ENCODE data around the gene RRAS. TPM values are rescaled to one million over a fixed set of nuclear protein-coding genes. Genes with fewer than 3 reads are reported as not detected.
A peak's percentile ranks its signal among the peaks of the same experiment; 100 is the strongest.

RRAS gene
- total RNA-seq, 1 experiment from 2014 or later: 55.9 TPM

DNA sequence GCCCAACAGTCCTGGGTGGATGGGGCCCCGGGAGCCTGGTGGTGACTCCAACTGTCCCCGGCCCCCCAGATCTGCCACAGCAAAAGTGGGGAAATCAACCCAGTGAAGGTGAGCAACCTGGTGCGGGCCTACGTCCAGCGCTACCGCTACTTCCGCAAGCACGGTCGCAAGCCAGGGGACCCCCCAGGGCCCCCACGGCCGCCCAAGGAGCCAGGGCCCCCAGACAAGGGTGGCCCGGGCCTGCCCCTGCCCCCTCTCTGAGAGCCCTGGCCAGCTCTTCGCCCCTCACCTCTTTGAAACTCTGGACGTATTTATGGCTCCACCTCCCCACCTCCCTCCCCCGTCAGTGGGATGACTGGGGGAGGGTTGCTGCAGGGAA lies 18.2 kb upstream of the RRAS start:
- BruUV-seq (replicated peaks): TSS peak; percentile 32
- Histone ChIP-seq H3K4me2 (ENCODE audit: low read length) (no peak overlapping the region), H4K20me1 (ENCODE audit: insufficient read depth) (no peaks in the 10 kb centered on the region), H3K27me3 (ENCODE audit: insufficient read depth, low read length) (no peaks in the 10 kb centered on the region), H3K79me2 (ENCODE audit: insufficient read depth, low read length) (peaks cover 9% of the 10 kb centered on the region; the same call in 1 of the 2 replicates), H2AFZ (ENCODE audit: low read depth, low read length, poor library complexity, severe bottlenecking) (no peak overlapping the region), H3K4me3 (replicated peaks in 1 of 2; ENCODE audit: low read depth in 1 of 2, low read length in 2 of 2) (no peak overlapping the region), H3K4me1 (ENCODE audit: control insufficient read depth in 1 of 2, insufficient read depth in 2 of 2, low read length in 2 of 2) (no peaks in the 10 kb centered on the region), H3K27ac (ENCODE audit: low read depth, low read length) (no peak overlapping the region), H3K9me3 (ENCODE audit: control insufficient read depth in 1 of 2, insufficient read depth in 1 of 2, low read depth in 1 of 2, low read length in 2 of 2) (no peaks in the 10 kb centered on the region), H3K9ac (ENCODE audit: low read length) (no peak overlapping the region), H3K9me2 (ENCODE audit: insufficient read depth) (no peaks in the 10 kb centered on the region), H3K36me3 (ENCODE audit: control insufficient read depth in 1 of 2, insufficient read depth in 2 of 2, low read length in 2 of 2) (peaks cover 25 to 70% of the 10 kb centered on the region in 2 experiments; a peak in 3 of 4 replicates)
- POLR2A ChIA-PET: interaction anchor here (0.9 to 2.8 kb wide), 2 partner anchors 9 to 18 kb away, joined by 3 to 8 read pairs; partner anchors contain the start of gene RRAS
- TF ChIP-seq POLR2AphosphoS5 (IDR thresholded peaks at IDR 0.05; ENCODE audit: low read depth, low read length) (no peak), YY1 (IDR thresholded peaks at IDR 0.05; ENCODE audit: extremely low read depth, insufficient replicate concordance, low read depth, low read length) (no peak), SP1 (IDR thresholded peaks at IDR 0.05; ENCODE audit: low read depth) (no peak), JUND (IDR thresholded peaks at IDR 0.05) (no peak), EZH2phosphoT487 (IDR thresholded peaks at IDR 0.05; ENCODE audit: borderline replicate concordance) (no peak), FOSL1 (IDR thresholded peaks at IDR 0.05; ENCODE audit: low read depth) (no peak), RAD21 (IDR thresholded peaks at IDR 0.05; ENCODE audit: low read depth) (no peak), TCF7L2 (IDR thresholded peaks at IDR 0.05; ENCODE audit: borderline replicate concordance, extremely low read depth, insufficient read depth, insufficient read length) (no peak)
- no peak for DNase-seq (ENCODE audit: low read depth, low spot score)
- CTCF ChIA-PET: no interaction called here
- RAD21 ChIA-PET (ENCODE audit: low non-redundant PET in 1 of 2, low total read pairs in 2 of 2, uncharacterized antibody in 2 of 2, unreplicated experiment in 2 of 2): no interaction called here
- intact Hi-C loops (cut with micrococcal nuclease): no loop called here
- no peak for ATAC-seq

DNA sequence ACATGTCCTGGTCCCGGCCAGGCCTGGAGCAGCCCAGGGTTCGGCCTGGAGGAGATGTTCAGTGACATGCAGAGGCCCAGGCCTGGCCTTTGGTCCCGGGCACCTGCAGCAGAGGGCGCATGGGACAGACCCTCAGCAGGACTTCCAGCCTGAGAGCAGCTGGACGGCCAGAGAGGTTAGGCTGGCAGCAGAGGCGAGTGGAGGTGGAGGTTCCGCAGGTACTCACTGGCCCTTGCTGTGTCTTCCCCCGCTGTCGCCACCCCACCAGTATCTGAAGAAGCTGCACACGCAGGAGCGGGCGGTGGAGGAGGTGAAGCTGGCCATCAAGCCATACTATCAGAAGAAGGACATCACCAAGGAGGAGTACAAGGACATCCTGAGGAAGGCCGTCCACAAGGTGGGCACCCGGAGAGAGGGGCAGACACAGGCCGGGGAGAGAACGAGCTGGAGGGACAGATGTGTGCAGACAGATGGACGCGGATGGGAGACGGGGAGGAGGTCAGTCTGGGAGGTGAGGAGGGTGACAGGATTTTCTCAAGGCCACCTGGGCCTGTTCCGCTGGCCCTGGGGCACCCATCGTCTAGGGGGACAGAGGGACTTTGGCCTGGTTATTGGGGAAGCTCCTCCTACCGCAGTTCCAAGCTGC lies 17.7 kb upstream of the RRAS start:
- H3K4me3 ChIP-seq (replicated peaks in 1 of 2; ENCODE audit: low read depth in 1 of 2, low read length in 2 of 2): no peak overlapping the region
- no peaks in the 10 kb centered on the region for H3K9me2 ChIP-seq (ENCODE audit: insufficient read depth)
- ChIA-PET CTCF (no interaction called here), RAD21 (ENCODE audit: low non-redundant PET in 1 of 2, low total read pairs in 2 of 2, uncharacterized antibody in 2 of 2, unreplicated experiment in 2 of 2) (no interaction called here), POLR2A (interaction anchor here (0.9 to 2.8 kb wide), 3 partner anchors 8 to 17 kb away, joined by 3 to 8 read pairs (median 4); partner anchors contain the start of genes RRAS and SCAF1)
- H3K79me2 ChIP-seq (ENCODE audit: insufficient read depth, low read length): peaks cover 9% of the 10 kb centered on the region; the same call in 1 of the 2 replicates
- no peak overlapping the region for H3K27ac ChIP-seq (ENCODE audit: low read depth, low read length)
- H3K27me3 ChIP-seq (ENCODE audit: insufficient read depth, low read length): no peaks in the 10 kb centered on the region
- H3K36me3 ChIP-seq (ENCODE audit: control insufficient read depth in 1 of 2, insufficient read depth in 2 of 2, low read length in 2 of 2): peaks cover 29 to 65% of the 10 kb centered on the region in 2 experiments; a peak in 3 of 4 replicates
- ATAC-seq: no peak
- DNase-seq (ENCODE audit: low read depth, low spot score): no peak
- H4K20me1 ChIP-seq (ENCODE audit: insufficient read depth): no peaks in the 10 kb centered on the region
- H3K9ac ChIP-seq (ENCODE audit: low read length): no peak overlapping the region
- TF ChIP-seq, protein P1, sequence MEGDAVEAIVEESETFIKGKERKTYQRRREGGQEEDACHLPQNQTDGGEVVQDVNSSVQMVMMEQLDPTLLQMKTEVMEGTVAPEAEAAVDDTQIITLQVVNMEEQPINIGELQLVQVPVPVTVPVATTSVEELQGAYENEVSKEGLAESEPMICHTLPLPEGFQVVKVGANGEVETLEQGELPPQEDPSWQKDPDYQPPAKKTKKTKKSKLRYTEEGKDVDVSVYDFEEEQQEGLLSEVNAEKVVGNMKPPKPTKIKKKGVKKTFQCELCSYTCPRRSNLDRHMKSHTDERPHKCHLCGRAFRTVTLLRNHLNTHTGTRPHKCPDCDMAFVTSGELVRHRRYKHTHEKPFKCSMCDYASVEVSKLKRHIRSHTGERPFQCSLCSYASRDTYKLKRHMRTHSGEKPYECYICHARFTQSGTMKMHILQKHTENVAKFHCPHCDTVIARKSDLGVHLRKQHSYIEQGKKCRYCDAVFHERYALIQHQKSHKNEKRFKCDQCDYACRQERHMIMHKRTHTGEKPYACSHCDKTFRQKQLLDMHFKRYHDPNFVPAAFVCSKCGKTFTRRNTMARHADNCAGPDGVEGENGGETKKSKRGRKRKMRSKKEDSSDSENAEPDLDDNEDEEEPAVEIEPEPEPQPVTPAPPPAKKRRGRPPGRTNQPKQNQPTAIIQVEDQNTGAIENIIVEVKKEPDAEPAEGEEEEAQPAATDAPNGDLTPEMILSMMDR (IDR thresholded peaks at IDR 0.05 in 2 of 3, conservative IDR thresholded peaks at IDR 0.05 in 1 of 3; ENCODE audit: borderline replicate concordance in 1 of 3, insufficient read depth in 1 of 3, low read depth in 2 of 3, low read length in 2 of 3): no peak
- no peak for TF ChIP-seq EGR1 (IDR thresholded peaks at IDR 0.05; ENCODE audit: low read depth)
- TF ChIP-seq ELF1 (IDR thresholded peaks at IDR 0.05; ENCODE audit: borderline replicate concordance, low read depth): no peak
- no peak for TF ChIP-seq SRF (IDR thresholded peaks at IDR 0.05; ENCODE audit: low read depth)
- no peak overlapping the region for H2AFZ ChIP-seq (ENCODE audit: low read depth, low read length, poor library complexity, severe bottlenecking)
- intact Hi-C loops (cut with micrococcal nuclease): no loop called here
- no peak overlapping the region for H3K4me2 ChIP-seq (ENCODE audit: low read length)
- no peaks in the 10 kb centered on the region for H3K4me1 ChIP-seq (ENCODE audit: control insufficient read depth in 1 of 2, insufficient read depth in 2 of 2, low read length in 2 of 2)
- BruUV-seq (replicated peaks): no TSS peak
- H3K9me3 ChIP-seq (ENCODE audit: control insufficient read depth in 1 of 2, insufficient read depth in 1 of 2, low read depth in 1 of 2, low read length in 2 of 2): no peaks in the 10 kb centered on the region

Data from HCT116 (cell line).